NCI-H524 treated with DMSO at 0.1 percent for 48 hours (cell line): ENCODE data around the gene FZR1.

Experiments used
- DNase-seq: peaks from one replicate; lab custom pipeline; 2025; lab: John Stamatoyannopoulos, UW

Gene FZR1

DNA sequence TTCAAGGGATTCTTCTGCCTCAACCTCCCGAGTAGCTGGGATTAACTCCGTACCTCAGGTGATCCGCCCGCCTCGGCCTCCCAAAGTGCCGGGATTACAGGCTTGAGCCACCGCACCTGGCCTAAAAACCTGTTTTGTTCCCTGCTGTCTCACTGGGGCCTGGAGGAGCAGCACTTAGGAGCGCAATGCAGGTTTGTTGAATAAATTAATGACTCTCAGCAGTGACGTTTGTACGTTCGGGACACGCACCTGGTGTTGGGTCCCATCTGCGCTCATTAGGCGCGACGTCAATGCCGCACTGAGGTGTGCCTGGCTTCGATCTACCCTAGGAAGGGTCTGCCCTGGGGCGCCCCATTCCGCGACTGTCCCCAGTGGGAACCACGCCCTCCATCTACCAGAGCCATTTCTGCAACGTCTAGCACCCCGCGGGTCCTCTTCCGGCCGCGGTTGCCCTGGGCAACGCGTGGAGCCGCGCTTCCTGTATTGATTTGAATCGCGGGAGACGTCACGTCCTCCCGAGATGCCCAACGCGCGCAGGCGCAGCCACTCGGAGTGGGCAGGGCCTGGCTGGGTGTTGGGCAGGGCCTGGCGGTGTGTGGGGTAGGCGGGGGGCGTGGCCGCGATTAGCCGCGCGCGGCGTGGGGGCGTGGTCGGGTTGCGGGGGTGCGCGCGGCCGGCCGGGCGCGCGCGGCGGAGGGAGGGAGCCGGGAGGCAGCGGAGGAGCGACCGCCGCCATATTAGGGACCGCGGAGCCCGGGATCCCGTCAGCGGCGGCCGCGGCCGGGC, at the start of gene FZR1:
TSS of gene FZR1 (plus strand) at position 714 of the 786 bp plus-strand sequence. CDS start 16,679 bp downstream, outside the sequence.
- peak; percentile 90 for DNase-seq

DNA sequence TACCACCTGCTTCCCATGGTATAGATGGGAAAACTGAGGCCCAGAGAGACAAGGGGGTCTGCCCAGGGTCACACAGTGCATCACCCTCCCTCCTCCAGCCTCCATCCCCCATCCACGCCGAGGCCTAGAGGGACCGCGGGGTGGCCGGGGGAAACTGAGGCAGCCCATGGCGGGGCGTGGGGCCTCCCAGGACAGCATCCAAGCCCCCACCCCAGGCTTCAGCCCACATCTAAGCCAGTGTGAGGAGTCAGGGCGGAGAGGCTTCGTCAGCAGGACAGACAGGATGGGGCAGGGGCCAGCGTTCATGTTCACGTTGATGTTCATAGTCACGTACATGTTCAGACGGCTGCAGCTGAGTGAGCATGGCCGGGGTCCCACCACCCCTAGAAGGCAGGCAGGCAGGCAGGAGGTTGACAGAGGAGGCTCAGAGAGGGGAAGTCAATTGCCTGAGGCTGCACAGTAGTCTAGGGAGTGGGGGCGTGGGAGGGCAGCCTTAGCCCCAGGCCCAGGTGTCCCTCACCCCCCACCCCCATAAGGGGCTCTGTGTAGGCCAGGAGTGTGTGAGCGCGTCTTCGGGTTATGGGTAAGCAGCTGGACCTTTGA, 49.1 kb upstream of the FZR1 start:
- DNase-seq = no peak

DNA sequence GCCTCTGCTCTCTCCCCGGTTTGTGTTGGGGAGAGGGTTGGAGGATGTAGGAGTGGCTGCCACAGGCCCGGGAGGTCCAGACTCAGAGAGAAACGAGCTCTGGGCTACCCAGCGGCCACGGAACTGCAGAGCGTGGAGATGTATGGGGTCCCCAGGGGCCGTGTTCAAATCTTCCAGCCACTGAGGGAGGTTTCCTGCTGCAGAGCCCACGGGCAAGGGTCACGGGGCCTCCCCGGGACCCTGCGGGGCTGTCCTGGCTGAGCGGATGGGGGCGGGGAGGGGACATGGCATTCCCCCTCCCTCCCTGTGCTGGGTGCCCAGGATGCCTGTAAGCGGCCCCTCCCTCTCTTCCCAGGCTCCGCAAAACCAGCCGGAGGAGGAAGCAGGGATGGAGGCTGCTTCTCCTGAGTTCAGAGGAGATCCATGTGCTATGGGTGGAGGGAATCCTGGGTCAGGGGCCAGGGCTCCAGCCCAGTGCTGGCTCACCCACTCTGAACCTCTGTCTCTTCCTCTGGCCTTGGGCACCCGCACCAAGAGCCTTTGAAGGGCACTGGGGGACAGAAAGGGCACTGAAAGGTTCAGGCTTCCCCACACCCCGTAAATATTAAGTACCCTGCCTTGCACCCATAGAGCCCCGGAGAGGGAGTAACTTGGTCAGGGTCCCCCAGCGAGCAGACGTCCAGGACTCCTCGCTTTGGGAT, 48.4 kb upstream of the FZR1 start:
- DNase-seq = no peak

DNA sequence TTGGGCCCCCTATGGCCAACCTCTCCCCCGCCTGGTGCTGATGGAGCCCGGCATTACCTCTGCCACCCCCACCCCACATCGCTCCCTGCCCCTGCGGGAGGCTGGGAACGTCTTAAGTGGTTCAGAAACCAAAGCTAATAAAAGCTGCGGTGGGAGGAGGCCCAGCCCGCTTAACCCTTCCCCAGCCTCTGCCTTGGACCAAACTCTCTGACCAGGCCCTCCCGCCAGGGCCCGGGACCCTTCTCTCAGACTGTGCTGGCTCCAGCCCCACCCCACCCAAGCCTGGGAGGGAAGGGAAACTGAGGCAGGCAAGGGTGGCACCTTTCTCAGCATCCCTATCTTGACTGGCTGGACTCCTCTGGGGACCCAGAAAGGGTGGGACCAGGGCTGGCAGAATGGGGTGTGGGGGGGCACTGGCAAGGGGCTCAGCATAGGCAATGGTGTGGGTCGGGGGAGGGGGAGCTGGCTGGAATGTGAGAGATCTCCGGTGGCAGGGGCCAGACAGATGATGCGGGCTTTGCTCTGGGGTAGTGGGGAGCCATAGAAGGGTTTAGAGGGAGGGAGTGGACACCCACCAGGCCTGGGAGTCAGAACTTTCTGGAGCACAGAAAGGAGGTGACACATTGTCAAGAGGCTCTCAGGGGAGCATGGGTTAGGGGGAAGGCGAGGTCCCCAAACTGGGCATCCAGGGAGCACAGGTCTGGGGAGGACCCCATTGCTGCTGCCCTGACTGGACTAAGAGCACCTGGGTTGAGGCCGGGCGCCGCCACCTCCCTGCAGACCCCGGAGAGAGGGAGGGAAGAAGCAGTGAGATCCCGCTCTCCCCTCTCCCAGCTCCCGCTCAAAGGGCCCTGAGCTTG, 47.7 kb upstream of the FZR1 start:
- no peak for DNase-seq

DNA sequence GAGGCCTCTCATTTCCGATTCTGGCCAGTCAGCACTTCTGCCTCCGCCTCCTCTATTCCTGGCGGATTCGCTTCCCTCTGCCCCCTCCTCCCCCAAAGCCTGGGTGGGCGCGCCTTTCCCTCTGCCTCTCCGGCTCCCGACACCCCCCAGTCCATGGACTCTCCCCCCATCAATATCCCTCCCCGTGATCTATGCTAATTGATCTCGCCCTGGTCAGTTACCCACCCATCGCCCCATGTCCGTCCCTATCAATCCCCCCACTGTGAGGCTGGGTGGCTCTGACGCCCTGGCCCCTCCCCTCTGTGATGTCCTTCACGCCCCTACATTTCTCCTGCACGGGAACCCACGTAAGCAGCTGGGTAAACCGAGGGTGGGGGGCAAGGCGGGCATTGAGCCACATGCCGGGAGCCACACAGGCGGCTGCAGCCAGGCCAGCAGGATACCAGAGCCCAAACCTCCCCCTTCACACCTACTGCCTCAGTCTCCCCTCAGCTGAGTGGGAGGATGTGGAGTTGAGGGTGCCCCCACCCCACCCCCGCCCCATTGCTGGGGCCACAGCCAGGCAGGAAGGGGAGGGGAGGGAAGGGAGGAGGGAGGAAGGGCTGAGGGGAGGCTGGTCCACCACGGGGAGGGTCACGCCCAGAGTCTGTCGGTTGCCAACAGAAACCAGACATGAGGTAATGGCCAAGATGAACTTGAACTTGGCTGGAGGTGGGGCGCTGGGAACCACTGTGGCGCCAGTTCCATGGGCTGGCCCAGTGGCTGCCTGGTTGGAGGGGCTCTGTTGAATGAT, 46.8 kb upstream of the FZR1 start:
- no peak for DNase-seq

DNA sequence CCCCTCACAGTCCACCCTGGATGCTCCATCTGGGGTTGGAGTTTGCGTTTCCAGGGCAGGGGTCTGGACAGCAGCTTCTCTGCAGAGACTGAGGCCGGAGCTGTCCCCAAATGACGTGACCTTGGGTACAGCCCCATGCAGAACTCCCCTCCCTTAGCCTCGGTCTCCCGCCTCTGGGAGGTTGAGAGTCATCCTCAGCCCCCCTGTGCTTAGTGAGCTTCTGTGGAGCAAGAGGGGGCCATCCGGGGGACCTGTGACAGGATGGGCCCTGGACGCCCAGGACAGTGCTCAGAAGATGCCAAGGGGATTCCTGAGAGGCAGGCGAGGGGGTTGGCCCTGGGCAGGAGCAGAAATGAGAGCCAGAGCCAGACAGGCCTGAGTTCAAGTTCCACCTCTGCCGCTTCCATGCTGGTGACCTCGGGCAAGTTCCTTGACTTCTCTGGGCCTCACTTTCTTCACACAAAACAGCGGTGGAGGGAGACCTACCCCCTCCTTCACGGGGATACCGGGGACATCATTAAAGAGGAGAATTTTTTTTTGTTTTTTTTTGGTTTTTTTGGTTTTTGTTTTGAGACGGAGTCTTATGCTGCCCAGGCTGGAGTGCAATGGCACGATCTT, 46.0 kb upstream of the FZR1 start:
- no peak for DNase-seq

DNA sequence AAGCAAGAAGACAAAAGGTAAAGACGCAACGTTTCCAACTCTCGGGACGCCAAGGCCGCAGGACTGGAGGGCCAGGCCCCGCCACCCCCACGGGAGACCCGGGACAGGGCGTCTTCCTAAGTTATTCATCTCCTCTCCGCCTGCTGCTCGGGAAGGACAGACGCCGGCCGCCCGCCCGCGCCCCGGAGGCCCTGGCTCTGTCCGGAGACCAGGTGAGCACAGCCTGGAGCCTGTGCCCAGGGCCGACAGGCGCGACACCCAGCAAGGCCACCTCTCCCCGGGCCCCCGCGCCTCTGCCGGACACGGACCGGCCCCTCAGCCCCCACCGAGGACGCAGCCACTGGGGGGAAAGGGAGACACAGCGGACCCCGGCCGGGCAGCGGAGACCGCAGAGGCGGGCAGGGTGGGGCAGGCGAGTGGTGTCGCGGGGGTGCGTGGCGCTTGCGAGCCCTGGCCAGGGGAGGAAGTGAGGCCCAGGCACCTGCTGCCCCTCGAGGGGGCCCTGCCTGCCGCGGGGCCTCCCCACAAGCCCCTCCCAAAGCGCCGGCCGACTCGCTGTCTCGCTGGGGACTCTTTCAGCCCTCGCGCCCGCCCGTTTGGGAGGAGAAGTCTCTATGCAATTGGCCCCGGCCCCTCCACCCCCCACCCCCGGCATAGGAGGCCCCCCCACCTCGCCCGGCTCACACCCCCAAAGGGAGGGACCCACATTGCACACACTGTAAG, 43.0 kb upstream of the FZR1 start:
- DNase-seq = no peak

DNA sequence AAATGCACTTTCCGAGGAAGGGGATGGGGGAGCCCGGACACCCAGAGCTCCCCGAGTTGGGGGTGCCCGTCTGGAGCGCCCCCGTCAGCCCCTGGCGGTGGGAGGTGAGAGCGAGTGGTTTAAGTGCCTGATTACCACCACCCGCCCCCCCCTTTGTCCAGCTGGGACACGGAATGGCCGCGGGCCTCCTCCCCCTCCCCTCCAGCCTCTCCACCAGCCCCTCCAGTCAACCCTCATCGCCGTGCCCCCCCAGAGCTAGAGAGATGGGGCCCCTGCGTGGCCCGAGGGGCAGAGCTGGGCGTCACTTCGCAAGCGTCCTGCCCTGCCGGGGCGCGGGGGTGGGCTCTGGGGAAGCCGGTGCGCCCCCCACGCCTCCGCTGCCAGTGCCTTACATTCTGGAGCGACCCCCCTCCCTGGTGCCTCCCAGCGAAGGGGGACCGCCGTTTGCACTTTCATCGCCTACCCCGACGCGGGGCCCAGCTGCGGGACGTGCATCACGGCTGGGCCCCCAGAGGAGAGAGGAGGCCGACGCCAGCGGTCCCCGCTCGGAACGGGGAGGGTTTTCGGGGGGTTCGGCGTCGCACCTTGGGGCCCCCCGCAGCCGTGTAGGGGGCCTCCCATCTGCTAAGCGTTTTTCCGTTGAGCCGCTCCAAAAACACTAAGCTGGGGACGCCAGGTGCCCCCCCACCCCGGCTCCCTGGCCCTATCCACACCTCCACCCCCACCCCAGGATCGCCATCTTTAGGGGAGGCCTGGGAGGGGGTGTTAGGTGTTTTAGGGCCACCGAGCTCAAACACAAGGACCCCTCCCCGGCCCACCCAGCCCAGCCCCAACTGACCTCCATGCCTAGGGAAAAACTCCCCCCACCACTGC, 42.2 kb upstream of the FZR1 start:
- no peak for DNase-seq

DNA sequence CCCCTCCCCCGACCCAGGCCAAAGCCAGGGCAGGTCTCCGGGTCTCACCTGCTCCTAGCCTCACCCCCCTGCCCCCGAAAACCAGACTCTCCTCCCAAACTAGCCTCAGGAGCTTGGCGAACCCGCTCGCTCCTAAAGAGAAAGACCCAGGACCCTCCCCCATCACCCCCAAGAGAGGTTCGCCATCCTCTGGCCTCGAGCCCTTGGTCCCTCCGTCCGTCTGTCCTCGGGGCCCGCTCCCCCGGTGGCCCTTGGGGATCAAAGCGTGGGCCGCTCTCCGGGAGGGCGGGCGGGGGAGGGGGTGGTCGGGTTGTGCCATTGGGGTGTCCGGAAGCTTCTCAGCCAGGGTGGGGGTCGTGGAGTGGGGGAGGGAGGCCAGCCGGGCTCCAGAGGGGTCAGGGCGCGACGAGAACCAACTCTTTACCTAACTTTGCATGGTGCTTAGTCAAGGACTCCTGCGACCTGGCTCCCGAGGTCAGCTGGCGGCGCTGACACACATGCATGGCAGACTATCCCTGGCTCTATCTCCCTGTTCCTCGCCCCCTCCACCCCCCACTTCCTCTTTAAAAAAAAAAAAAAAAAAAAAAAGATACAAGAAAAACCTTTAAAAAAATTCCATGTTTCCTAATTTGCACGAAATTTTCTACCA, 41.4 kb upstream of the FZR1 start:
- DNase-seq = no peak

DNA sequence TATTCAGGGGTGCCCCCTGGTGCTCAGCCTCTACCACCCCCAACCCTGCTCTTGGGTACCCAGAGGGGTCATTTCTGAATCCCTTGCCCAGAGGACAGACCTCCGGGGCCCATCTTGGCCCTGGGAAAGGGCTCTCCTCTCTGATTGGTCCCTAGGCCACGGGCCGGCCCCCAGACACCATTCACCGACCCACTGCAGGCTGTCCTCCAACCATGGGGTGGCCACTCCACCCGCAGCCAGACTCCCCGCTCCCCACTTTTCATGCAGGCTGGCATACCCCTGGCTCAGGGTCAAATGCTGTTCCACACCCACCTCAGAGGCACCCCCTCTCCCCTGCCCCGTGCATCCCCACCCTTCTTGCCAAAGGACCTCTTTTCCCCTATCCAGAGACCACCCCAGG, 40.6 kb upstream of the FZR1 start:
- no peak for DNase-seq

DNA sequence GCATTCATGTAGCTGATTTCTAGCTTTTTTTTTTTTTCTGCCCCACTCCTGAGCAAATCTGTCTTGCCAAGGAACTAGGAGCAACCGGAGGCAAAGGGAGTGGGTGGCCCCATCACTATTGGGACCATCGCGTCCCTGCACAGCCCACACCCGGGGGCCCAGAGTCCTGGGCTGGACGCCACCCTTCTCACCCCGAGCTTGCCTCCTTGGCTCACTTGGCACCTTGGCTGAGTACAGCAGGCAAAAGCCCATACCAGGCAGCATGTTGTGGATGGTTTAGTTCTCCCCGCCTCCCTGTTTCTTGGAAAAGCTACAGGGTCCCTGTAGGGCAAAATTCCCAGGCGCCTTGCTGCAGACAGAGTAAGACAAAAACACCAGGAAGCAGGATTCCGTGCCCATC, 39.5 kb upstream of the FZR1 start:
- DNase-seq = no peak

DNA sequence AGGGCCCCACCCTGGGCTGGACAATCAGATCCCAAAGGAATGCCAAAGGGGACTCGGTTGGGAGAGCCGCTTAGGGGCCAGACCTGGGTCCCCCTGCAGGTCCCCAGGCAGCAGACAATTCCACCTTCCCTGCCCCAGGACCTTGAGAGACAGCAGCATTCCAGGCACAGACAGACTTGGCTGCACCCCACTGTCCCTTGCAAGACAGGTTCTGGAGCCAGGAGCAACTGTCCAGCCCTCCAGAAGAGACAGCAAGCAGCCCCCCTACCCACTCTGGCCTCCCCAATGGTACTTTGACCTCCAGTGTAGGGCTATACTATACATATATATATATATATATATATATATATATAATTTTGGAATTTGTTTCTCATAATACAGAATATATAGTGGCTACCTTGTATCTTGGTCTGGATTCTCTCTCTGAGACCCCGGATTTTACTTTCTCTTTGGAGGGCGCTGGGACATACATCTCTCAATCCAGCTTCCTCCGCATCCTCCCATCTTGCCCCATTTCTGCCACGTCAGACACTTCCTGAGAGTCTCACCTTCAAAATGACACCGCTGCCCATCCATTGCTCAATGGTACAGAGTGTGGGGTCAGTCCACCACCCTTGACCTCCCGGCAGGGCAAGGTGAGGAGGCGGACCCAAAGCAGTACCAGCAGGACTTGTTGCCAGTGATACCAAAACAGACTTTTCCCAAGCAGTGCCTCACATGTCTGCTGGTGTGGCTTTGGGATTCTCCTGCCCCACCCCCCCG, 38.5 kb upstream of the FZR1 start:
- no peak for DNase-seq

DNA sequence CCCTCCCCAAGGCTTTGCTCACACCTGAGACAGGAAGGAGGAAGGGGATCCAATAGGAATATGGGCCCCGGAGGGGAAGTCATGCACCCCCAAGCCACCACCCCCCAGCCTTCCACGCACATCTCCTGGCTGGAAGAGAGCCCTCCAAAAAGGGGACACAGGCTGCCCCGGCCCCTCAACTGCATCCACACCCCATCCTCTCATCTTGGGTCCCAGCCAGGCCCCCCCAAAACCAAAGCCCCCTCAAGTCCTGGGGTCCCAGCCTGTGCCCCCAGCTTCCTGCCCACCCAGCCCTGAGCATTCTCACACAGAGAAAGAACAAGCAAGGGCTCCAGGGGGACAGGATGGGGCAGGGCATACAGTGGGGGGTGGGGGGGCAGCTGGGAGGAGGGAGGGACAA, 37.9 kb upstream of the FZR1 start:
- no peak for DNase-seq

DNA sequence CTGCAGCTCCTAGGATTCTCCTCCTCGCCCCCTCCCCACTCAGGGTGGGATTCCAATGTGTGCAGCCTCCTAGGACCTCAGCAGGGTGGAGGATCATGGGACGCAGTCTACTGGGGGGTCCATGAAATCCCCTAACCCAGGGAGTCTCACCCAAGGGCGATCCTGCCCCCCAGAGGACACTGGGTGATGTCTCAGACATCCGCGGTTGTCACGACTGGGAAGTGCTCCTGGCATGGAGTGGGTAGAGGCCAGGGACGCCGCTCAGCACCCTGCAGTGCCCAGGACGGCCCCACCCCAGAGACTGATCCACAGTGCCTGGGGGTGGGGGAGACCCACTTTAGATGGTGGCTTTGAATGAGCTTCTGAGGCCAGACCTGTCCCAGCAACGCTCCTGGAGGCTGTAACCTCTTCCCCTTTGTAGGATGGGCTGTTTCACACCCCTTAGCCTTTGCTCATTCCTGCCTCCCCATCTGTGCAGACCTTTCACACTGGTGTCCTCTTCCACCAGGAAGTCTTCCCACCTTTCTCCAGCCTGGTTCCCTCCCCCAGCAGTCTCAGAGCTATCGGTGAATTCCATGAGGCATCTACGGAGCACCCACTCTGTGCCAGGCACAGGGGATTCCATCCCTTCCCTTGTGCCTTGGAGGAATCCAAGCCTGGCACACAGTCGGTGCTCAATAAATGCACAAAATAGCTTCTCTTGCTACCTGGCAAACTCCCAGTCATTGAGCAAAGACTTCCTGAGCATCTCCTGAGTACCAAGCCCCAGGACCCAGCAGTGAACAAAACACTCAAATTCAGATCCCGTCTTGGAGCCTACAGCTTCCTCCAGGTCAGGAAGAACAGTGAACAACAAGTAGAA, 36.2 kb upstream of the FZR1 start:
- DNase-seq = no peak

DNA sequence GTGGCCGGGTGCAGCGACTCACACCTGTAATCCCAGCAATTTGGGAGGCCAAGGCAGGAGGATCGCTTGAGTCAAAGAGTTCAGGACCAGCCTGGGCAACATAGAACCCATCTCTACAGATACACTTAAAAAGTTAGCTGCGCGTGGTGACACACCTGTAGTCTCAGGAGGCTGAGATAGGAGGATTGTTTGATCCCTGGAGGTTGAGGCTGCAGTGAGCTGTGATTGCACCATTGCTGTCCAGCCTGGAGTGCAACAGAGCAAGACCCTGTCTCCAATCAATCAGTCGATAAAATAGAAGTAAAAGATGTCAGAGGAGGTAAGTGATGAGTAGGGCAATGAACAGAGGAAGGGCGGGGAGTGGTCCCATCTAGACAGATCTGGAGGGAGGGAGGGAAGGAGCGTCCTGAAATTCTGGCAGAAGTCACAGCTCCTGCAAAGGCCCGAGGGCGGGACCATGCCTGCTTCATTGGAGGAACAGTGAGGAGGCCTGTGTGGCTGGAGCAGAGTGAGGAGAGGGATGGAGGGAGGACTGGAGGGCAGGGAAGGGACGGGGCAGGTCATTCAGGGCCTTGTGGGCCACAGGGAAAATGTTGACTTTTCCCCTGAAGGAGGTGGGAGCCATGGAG, 35.5 kb upstream of the FZR1 start:
- DNase-seq = no peak

DNA sequence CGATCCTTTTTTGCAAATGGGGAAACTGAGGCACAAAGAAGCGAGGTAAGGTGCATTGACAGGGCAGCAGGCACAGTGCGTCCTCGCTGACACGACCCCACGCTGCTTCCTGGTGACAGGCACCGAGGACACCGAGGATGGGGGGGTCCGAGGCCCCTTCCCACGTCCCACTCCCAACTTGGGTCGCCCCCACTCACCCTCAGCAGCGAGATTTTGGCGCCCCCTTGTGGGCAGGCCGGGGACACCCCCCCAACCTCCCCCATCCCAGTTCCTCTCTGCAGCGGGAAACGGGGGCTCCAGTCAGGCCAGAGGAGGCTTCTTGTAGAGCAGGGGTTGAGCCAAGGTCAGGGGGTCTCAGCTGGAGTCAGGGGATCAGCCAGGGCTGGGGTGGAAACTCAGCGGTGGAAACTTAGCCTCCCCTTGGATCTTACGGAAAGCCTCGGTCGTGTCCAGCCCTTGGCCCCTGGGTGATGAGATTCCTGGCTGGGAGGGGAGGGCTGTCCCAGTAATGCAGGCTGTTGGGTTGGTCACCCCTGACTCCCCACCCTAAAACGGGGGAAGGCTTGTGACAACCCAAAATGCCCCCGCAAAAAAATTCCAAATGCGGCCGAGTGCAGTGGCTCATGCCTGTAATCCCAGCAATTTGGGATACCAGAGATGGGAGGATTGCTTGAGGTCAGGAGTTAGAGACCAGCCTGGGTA, 34.0 kb upstream of the FZR1 start:
- DNase-seq = no peak
